GM18873 (cell line): ENCODE measurements around the gene OR12D1.

Experiments
- ATAC-seq: cut with Tn5 transposase; IDR thresholded peaks from one replicate; pipeline ENCODE4 v1.9.1; 2021; ENCODE audit warnings: mild to moderate bottlenecking, moderate library complexity, moderate number of reproducible peaks; ENCODE audit not compliant: unreplicated experiment, low FRiP score

Gene OR12D1

GRCh38 chr6:29462022-29462421 lies 47.3 kb downstream of the OR12D1 start:
- ATAC-seq, result no peak

- no peak for ATAC-seq
These were observed 50.6 kb downstream of the OR12D1 start for GRCh38 chr6:29465279-29465678.

GRCh38 chr6:29465801-29466200 lies 51.1 kb downstream of the OR12D1 start:
- no peak for ATAC-seq

GRCh38 chr6:29466241-29466640 lies 51.5 kb downstream of the OR12D1 start:
- ATAC-seq, result no peak
